Coronary artery (tissue), 2 donors: ENCODE results near the gene WDR18.
A peak's percentile ranks its signal among the peaks of the same experiment; 100 is the strongest.

Experiments
- DNase-seq: peaks from one replicate; pipeline ENCODE4 v3.0.0-alpha.2; 2017; ENCODE audit warnings: low spot score
- H3K27ac ChIP-seq, 2 donors: fragments of 200-600 bp; sonication (generic); one replicate each; pipeline ENCODE4 v1.5.1; 2016 to 2019
- H3K4me3 ChIP-seq: fragments of 200-600 bp; sonication (generic); 2 replicates; pipeline ENCODE4 v1.5.1; 2016; ENCODE audit warnings: mild to moderate bottlenecking, moderate library complexity
- CTCF ChIP-seq: fragments of 200-600 bp; sonication (generic); IDR thresholded peaks from one replicate; pipeline ENCODE4 v1.5.1; 2019; ENCODE audit warnings: antibody characterized with exemption

WDR18 gene

GRCh38 chr19:1025960-1026782 is 42.0 kb downstream of the WDR18 start, which contains the start of gene CNN2:
Gene CNN2 (plus strand): TSS chr19:1026608. CDS start chr19:1026662, 54 bp downstream.
- no peak for TF ChIP-seq CTCF
- H3K27ac ChIP-seq: peak within 1 kb of the TSS; percentile 98 to 100
- DNase-seq: peak; percentile 92
- peak within 1 kb of the TSS; percentile 92 for H3K4me3 ChIP-seq

GRCh38 chr19:1026783-1027649 is 42.9 kb downstream of the WDR18 start:
- peak overlapping the region; percentile 92 for H3K4me3 ChIP-seq
- no peak for TF ChIP-seq CTCF
- no peak for DNase-seq
- peak overlapping the region; percentile 98 to 100 for H3K27ac ChIP-seq

GRCh38 chr19:1027650-1028061 is 43.5 kb downstream of the WDR18 start:
- H3K4me3 ChIP-seq: peak overlapping the region; percentile 92
- TF ChIP-seq CTCF: no peak
- DNase-seq: no peak
- peak overlapping the region; percentile 98 to 100 for H3K27ac ChIP-seq

GRCh38 chr19:1028062-1028926 is 44.1 kb downstream of the WDR18 start:
- no peak for TF ChIP-seq CTCF
- peak; percentile 92 for DNase-seq
- H3K4me3 ChIP-seq: peak overlapping the region; percentile 92
- peak overlapping the region; percentile 98 to 100 for H3K27ac ChIP-seq

- TF ChIP-seq CTCF: no peak
- Histone ChIP-seq H3K27ac (peak overlapping the region in 1 of 2 donors; percentile 1), H3K4me3 (no peak overlapping the region)
- no peak for DNase-seq
Observed at GRCh38 chr19:1032264-1032867, 48.2 kb downstream of the WDR18 start.

- Histone ChIP-seq H3K27ac (no peak overlapping the region), H3K4me3 (no peak overlapping the region)
- no peak for DNase-seq
- no peak for TF ChIP-seq CTCF
Observed at GRCh38 chr19:1035998-1036621, 52.0 kb downstream of the WDR18 start.
